DND-41 (cell line): Measurements from ENCODE around the gene STAP2.

Experiments
- ATAC-seq: fragments of 200-7000 bp; cut with Tn5 transposase; 3 replicates; pipeline ENCODE4 v1.9.1; 2021; ENCODE audit warnings: low read depth; ENCODE audit not compliant: insufficient read depth
- DNase-seq: peaks from one replicate; pipeline ENCODE4 v3.0.0-alpha.2; 2020
- H2AFZ ChIP-seq: 2 replicates; pipeline ENCODE4 v1.6.0; 2012; ENCODE audit warnings: low read depth, low read length
- H3K27ac ChIP-seq: 2 replicates; pipeline ENCODE4 v1.5.1; 2012; ENCODE audit warnings: low read length, inconsistent platforms
- H3K27me3 ChIP-seq: fragments of 200-600 bp; sonication (generic); 2 replicates; pipeline ENCODE4 v1.6.0; 2012; ENCODE audit warnings: low read length, mild to moderate bottlenecking, inconsistent platforms; ENCODE audit not compliant: insufficient read depth, poor library complexity
- H3K36me3 ChIP-seq: 2 replicates; pipeline ENCODE4 v1.5.1; 2012; ENCODE audit warnings: low read length, inconsistent platforms; ENCODE audit not compliant: insufficient read depth
- H3K4me1 ChIP-seq: 2 replicates; pipeline ENCODE4 v1.5.1; 2012; ENCODE audit warnings: mild to moderate bottlenecking, low read length; ENCODE audit not compliant: insufficient read depth
- H3K4me2 ChIP-seq: 2 replicates; pipeline ENCODE4 v1.6.0; 2012; ENCODE audit warnings: mild to moderate bottlenecking, moderate library complexity, low read length, inconsistent platforms; ENCODE audit not compliant: insufficient read depth
- H3K4me3 ChIP-seq, 2 experiments: fragments of 200-600 bp in 1 of 2; shearing (Covaris generic) in 1 of 2; 2 replicates each; pipeline ENCODE4 v1.5.1; 2012 to 2016; ENCODE audit warnings: inconsistent platforms in 2 of 2, low read length in 2 of 2, mild to moderate bottlenecking in 2 of 2, low read depth in 1 of 2, moderate library complexity in 1 of 2
- H3K79me2 ChIP-seq: 2 replicates; pipeline ENCODE4 v1.6.0; 2012; ENCODE audit warnings: low read length, inconsistent platforms; ENCODE audit not compliant: insufficient read depth
- H3K9ac ChIP-seq: 2 replicates; pipeline ENCODE4 v1.6.0; 2012; ENCODE audit warnings: low read depth, mild to moderate bottlenecking, inconsistent platforms, low read length, moderate library complexity
- H3K9me3 ChIP-seq: 2 replicates; pipeline ENCODE4 v1.5.1; 2012; ENCODE audit warnings: low read length, moderate library complexity, mild to moderate bottlenecking, inconsistent platforms; ENCODE audit not compliant: insufficient read depth, severe bottlenecking
- H4K20me1 ChIP-seq: 2 replicates; pipeline ENCODE4 v1.6.0; 2012; ENCODE audit warnings: low read length; ENCODE audit not compliant: insufficient read depth
- EZH2 ChIP-seq: IDR thresholded peaks from 3 replicates; pipeline ENCODE4 v1.6.1; 2012; ENCODE audit warnings: borderline replicate concordance, low read depth, mild to moderate bottlenecking, moderate library complexity, low read length, inconsistent platforms; ENCODE audit not compliant: severe bottlenecking
- TF ChIP-seq, protein P1 (sequence below): IDR thresholded peaks from 2 replicates; pipeline ENCODE4 v1.5.1; 2012; ENCODE audit warnings: borderline replicate concordance, low read length, moderate library complexity, mild to moderate bottlenecking; ENCODE audit not compliant: poor library complexity, severe bottlenecking; ENCODE audit errors: extremely low read depth

The STAP2 gene

DNA sequence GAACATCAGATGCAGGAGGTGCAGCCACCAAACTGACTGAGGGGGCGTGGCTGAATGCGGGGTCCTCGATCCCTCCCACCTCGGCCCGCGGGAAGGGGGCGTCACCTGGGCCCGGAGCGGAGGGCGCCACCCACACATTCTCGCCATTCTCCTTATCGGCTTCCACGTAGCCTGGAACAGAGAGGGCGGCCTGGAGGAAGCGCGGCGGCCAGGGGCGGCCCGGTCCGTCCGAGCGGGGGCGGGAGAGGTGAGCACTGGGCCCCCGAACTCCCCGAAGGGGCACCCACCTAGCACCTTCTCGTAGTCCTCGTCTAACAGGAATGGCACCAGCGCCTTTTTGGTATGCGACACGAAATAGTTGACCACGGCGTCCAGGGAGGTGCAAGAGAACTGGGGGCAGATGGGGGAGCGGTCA lies 11.8 kb downstream of the STAP2 start:
- Histone ChIP-seq H3K4me1 (no peaks in the 10 kb centered on the region), H3K9ac (no peak overlapping the region), H3K27ac (no peak overlapping the region), H3K4me3 (no peak overlapping the region), H2AFZ (no peak overlapping the region), H3K36me3 (no peaks in the 10 kb centered on the region), H3K4me2 (no peak overlapping the region), H3K79me2 (no peaks in the 10 kb centered on the region), H4K20me1 (no peaks in the 10 kb centered on the region), H3K9me3 (no peaks in the 10 kb centered on the region), H3K27me3 (no peaks in the 10 kb centered on the region)
- ATAC-seq (no peak), DNase-seq (no peak)
- TF ChIP-seq, protein P1, sequence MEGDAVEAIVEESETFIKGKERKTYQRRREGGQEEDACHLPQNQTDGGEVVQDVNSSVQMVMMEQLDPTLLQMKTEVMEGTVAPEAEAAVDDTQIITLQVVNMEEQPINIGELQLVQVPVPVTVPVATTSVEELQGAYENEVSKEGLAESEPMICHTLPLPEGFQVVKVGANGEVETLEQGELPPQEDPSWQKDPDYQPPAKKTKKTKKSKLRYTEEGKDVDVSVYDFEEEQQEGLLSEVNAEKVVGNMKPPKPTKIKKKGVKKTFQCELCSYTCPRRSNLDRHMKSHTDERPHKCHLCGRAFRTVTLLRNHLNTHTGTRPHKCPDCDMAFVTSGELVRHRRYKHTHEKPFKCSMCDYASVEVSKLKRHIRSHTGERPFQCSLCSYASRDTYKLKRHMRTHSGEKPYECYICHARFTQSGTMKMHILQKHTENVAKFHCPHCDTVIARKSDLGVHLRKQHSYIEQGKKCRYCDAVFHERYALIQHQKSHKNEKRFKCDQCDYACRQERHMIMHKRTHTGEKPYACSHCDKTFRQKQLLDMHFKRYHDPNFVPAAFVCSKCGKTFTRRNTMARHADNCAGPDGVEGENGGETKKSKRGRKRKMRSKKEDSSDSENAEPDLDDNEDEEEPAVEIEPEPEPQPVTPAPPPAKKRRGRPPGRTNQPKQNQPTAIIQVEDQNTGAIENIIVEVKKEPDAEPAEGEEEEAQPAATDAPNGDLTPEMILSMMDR: no peak
- TF ChIP-seq EZH2: no peak

DNA sequence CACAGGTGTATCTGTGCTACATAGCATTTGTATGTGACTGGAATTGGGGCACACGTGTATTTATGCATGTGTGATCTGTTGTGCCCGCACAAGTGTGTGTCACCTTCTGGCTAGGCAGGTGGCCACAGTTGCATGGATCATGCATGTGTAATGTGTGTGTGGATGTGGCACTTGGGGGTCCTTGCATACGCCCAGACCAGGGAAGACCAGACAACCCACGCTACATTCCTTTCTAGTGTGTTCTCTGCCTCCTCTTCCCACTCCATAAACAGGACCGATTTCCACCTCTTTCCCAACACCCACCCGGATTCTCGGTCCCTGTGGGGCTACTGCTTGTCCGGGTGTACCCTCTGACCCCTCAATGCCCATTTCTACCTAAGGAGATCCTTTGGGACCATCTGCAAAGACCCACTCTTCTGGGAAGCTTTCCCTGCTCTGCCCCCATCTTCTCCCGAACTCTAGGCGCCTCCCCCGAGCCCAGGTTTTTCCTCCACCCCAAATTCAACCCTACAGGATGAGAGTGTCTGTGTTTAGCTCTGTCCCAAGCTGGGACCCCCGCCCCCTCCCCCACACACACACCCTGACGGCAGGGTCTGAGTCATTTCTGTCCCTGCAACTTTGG lies 12.3 kb downstream of the STAP2 start:
- Histone ChIP-seq H4K20me1 (no peaks in the 10 kb centered on the region), H3K27me3 (no peaks in the 10 kb centered on the region), H3K4me1 (no peaks in the 10 kb centered on the region), H3K4me3 (no peak overlapping the region), H3K4me2 (no peak overlapping the region), H3K9me3 (no peaks in the 10 kb centered on the region), H3K9ac (no peak overlapping the region), H3K36me3 (no peaks in the 10 kb centered on the region), H3K27ac (no peak overlapping the region), H3K79me2 (no peaks in the 10 kb centered on the region), H2AFZ (no peak overlapping the region)
- DNase-seq (no peak), ATAC-seq (no peak)
- TF ChIP-seq, protein P1: no peak
- no peak for TF ChIP-seq EZH2

DNA sequence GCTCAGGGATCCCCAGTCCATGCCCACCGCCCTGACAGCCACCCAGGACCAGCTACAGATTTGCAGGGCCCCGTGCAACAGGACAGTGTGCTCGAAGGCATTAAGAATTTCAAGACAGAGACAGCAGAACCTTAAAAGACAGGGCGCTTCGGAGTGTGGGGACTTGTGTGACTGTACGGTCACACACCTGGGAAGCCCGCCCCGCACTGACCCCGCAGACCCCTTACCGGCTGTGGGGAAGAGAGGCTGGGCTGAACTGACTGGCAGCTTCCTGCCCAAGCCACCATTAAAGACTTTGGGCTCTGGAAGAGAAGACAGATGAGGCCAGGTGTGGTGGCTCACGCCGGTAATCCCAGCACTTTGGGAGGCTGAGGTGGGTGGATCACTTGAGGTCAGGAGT lies 14.4 kb downstream of the STAP2 start:
- H3K4me3 ChIP-seq: no peak overlapping the region
- no peaks in the 10 kb centered on the region for H3K4me1 ChIP-seq
- H3K36me3 ChIP-seq: no peaks in the 10 kb centered on the region
- TF ChIP-seq, protein P1: no peak
- TF ChIP-seq EZH2: no peak
- H3K27me3 ChIP-seq: no peaks in the 10 kb centered on the region
- DNase-seq (no peak), ATAC-seq (no peak)
- no peak overlapping the region for H3K4me2 ChIP-seq
- no peak overlapping the region for H3K27ac ChIP-seq
- no peaks in the 10 kb centered on the region for H3K79me2 ChIP-seq
- no peak overlapping the region for H2AFZ ChIP-seq
- H3K9ac ChIP-seq: no peak overlapping the region
- H4K20me1 ChIP-seq: no peaks in the 10 kb centered on the region
- no peaks in the 10 kb centered on the region for H3K9me3 ChIP-seq

DNA sequence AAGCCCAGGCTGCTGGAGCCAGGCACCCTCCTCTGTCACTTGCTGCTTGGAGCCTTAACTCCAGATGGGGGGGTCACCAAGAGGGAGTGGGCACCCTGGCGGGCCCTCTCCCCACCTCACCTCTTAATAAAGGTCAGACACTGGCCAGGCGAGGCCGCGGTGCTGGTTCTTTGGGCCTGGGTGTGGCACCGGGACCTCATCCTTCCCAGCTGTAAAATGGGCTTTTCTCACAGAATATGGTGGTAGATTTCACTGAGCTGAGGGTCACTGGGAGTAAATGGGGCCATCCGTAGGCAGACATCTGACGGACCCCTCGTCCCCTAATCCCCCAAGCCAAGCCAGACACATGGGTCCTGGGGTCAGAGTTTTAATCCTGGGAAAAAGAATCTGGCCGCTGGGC lies 14.9 kb downstream of the STAP2 start:
- ATAC-seq (no peak), DNase-seq (no peak)
- Histone ChIP-seq H3K36me3 (no peaks in the 10 kb centered on the region), H3K4me3 (no peak overlapping the region), H4K20me1 (no peaks in the 10 kb centered on the region), H3K79me2 (no peaks in the 10 kb centered on the region), H3K27ac (no peak overlapping the region), H3K9ac (no peak overlapping the region), H3K9me3 (no peaks in the 10 kb centered on the region), H3K4me1 (no peaks in the 10 kb centered on the region), H2AFZ (no peak overlapping the region), H3K27me3 (no peaks in the 10 kb centered on the region), H3K4me2 (no peak overlapping the region)
- TF ChIP-seq, protein P1: no peak
- TF ChIP-seq EZH2: no peak
